A673 (cell line): Measurements from ENCODE around the gene BTG4. TPM values are rescaled to one million over a fixed set of nuclear protein-coding genes. Genes with fewer than 3 reads are reported as not detected.

ENCODE experiments used
- BruUV-seq: library from RNA; stranded (reverse); fragments of 400-500 nt; replicated peaks from 2 replicates; lab custom pipeline; 2021; lab: Mats Ljungman, UMichigan
- CTCF ChIA-PET: fragments of 300-600 bp; sonication (Branson Sonifier 250); formaldehyde crosslinking; loops from one replicate; lab custom pipeline; 2022; ENCODE audit warnings: antibody characterized with exemption; lab: Charles Lee
- POLR2A ChIA-PET: fragments of 300-600 bp; sonication (Branson Sonifier 250); formaldehyde crosslinking; loops from one replicate; lab custom pipeline; 2022; ENCODE audit warnings: antibody characterized with exemption; ENCODE audit not compliant: low non-redundant PET; lab: Charles Lee
- DNase-seq: peaks from one replicate; pipeline ENCODE4 v3.0.0-alpha.2; 2015; ENCODE audit warnings: low spot score
- H3K27ac ChIP-seq: fragments of 200-600 bp; sonication (generic); 2 replicates; pipeline ENCODE4 v1.5.1; 2016; ENCODE audit warnings: mixed run types, low read depth, mild to moderate bottlenecking, mixed read lengths, antibody characterized with exemption, low read length; ENCODE audit not compliant: poor library complexity, severe bottlenecking
- H3K27me3 ChIP-seq: fragments of 200-600 bp; sonication (generic); replicated peaks from 2 replicates; pipeline ENCODE4 v1.6.1; 2017; ENCODE audit warnings: mixed run types, low read depth, mild to moderate bottlenecking, mixed read lengths, antibody characterized with exemption, low read length; ENCODE audit not compliant: insufficient read depth, poor library complexity
- H3K36me3 ChIP-seq: fragments of 200-600 bp; sonication (generic); 2 replicates; pipeline ENCODE4 v1.6.1; 2016; ENCODE audit warnings: mixed run types, mild to moderate bottlenecking, mixed read lengths, antibody characterized with exemption, low read length; ENCODE audit not compliant: insufficient read depth, poor library complexity, severe bottlenecking
- H3K4me1 ChIP-seq: fragments of 200-600 bp; sonication (generic); 2 replicates; pipeline ENCODE4 v1.6.1; 2017; ENCODE audit warnings: mixed run types, mild to moderate bottlenecking, mixed read lengths, antibody characterized with exemption, low read length; ENCODE audit not compliant: insufficient read depth, poor library complexity, severe bottlenecking
- H3K4me3 ChIP-seq: fragments of 200-600 bp; sonication (generic); 2 replicates; pipeline ENCODE4 v1.5.1; 2016; ENCODE audit warnings: low read depth, mixed run types, mild to moderate bottlenecking, mixed read lengths, low read length; ENCODE audit not compliant: poor library complexity, severe bottlenecking
- H3K9me3 ChIP-seq: fragments of 200-600 bp; sonication (generic); 2 replicates; pipeline ENCODE4 v1.6.1; 2016; ENCODE audit warnings: mixed run types, low read depth, mild to moderate bottlenecking, mixed read lengths, antibody characterized with exemption, low read length; ENCODE audit not compliant: poor library complexity, severe bottlenecking
- CTCF ChIP-seq: fragments of 300-800, 200-600 bp; sonication (generic); conservative IDR thresholded peaks from 2 replicates; pipeline ENCODE4 v1.5.1; 2017; ENCODE audit warnings: low read depth, mild to moderate bottlenecking, antibody characterized with exemption, low read length, moderate library complexity, mixed read lengths
- EZH2 ChIP-seq: fragments of 200-600 bp; sonication (generic); IDR thresholded peaks from 2 replicates; pipeline ENCODE4 v1.6.1; 2017; ENCODE audit warnings: borderline replicate concordance, low read depth, mild to moderate bottlenecking, mixed read lengths, antibody characterized with exemption, low read length; ENCODE audit not compliant: poor library complexity, severe bottlenecking
- intact Hi-C: fragments of 100-400 bp; cut with micrococcal nuclease; formaldehyde crosslinking; loops from one replicate; pipeline ENCODE4 v1.10.0; 2022; ENCODE audit not compliant: unreplicated experiment
- total RNA-seq: library from RNA; stranded (reverse); gene quantifications from 2 replicates; pipeline ENCODE4 v1.2.3, GENCODE V29; 2021

The BTG4 gene
- total RNA-seq, 1 experiment from 2014 or later: not detected

- BruUV-seq: no TSS peak
- ChIA-PET CTCF (no interaction called here), POLR2A (no interaction called here)
- Histone ChIP-seq H3K4me3 (no peak overlapping the region), H3K27me3 (no peaks in the 10 kb centered on the region), H3K4me1 (no peaks in the 10 kb centered on the region), H3K27ac (no peak overlapping the region), H3K36me3 (no peaks in the 10 kb centered on the region), H3K9me3 (no peaks in the 10 kb centered on the region)
- no peak for DNase-seq
- no peak for TF ChIP-seq CTCF
- no peak for TF ChIP-seq EZH2
- intact Hi-C loops: no loop called here
Observed at GRCh38 chr11:111465400-111465799, 46.8 kb downstream of the BTG4 start.

- Histone ChIP-seq H3K27ac (no peak overlapping the region), H3K9me3 (no peaks in the 10 kb centered on the region), H3K4me1 (no peaks in the 10 kb centered on the region), H3K4me3 (no peak overlapping the region), H3K36me3 (no peaks in the 10 kb centered on the region), H3K27me3 (no peaks in the 10 kb centered on the region)
- intact Hi-C loops: no loop called here
- ChIA-PET CTCF (interaction anchor here (0.6 kb wide), 1 partner anchor 11 kb away, joined by 3 read pairs; no protein-coding TSS in a partner anchor), POLR2A (no interaction called here)
- BruUV-seq: no TSS peak
- no peak for DNase-seq
- TF ChIP-seq EZH2 (no peak), CTCF (no peak)
Observed at GRCh38 chr11:111463276-111463675, 48.9 kb downstream of the BTG4 start.

- TF ChIP-seq CTCF (no peak), EZH2 (no peak)
- no peaks in the 10 kb centered on the region for H3K9me3 ChIP-seq
- no peak overlapping the region for H3K27ac ChIP-seq
- POLR2A ChIA-PET: no interaction called here
- CTCF ChIA-PET: no interaction called here
- DNase-seq: no peak
- BruUV-seq: no TSS peak
- H3K4me3 ChIP-seq: no peak overlapping the region
- no peaks in the 10 kb centered on the region for H3K4me1 ChIP-seq
- H3K36me3 ChIP-seq: no peaks in the 10 kb centered on the region
- intact Hi-C loops: no loop called here
- H3K27me3 ChIP-seq: no peaks in the 10 kb centered on the region
Observed at GRCh38 chr11:111462329-111462728, 49.9 kb downstream of the BTG4 start.
